A673 (cell line): Measurements from ENCODE around the gene PVALEF.

Experiments
- EZH2 ChIP-seq: fragments of 200-600 bp; sonication (generic); IDR thresholded peaks from 2 replicates; pipeline ENCODE4 v1.6.1; 2017; ENCODE audit warnings: borderline replicate concordance, low read depth, mild to moderate bottlenecking, mixed read lengths, antibody characterized with exemption, low read length; ENCODE audit not compliant: poor library complexity, severe bottlenecking
- TF ChIP-seq, protein P1 (sequence below): fragments of 300-800, 200-600 bp; sonication (generic); conservative IDR thresholded peaks from 2 replicates; pipeline ENCODE4 v1.5.1; 2017; ENCODE audit warnings: low read depth, mild to moderate bottlenecking, antibody characterized with exemption, low read length, moderate library complexity, mixed read lengths

DNA sequence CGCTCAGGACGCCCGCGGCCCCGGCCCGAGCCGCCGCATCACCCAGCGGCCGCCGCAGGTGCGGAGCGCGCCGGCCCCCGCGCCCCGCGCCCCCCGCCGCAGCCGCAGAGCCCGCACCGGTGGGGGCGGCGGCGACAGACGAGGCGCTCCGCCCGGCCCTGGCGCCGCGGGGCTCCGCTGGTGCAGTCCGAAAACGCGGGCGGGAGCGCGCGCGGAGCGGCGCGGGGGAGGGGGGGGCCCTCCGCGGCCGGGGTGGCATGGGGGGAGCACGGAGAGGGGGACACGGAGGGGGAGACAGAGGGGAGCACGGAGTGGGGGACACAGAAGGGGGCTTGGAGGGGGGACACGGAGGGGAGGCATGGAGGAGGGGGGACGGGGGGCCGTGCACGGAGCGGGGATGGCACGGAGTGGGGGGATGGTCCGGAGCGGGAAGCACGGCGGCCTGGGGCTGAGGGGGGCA is 756 bp downstream of the PVALEF start, which contains the start of gene AATK:
- TF ChIP-seq, protein P1, sequence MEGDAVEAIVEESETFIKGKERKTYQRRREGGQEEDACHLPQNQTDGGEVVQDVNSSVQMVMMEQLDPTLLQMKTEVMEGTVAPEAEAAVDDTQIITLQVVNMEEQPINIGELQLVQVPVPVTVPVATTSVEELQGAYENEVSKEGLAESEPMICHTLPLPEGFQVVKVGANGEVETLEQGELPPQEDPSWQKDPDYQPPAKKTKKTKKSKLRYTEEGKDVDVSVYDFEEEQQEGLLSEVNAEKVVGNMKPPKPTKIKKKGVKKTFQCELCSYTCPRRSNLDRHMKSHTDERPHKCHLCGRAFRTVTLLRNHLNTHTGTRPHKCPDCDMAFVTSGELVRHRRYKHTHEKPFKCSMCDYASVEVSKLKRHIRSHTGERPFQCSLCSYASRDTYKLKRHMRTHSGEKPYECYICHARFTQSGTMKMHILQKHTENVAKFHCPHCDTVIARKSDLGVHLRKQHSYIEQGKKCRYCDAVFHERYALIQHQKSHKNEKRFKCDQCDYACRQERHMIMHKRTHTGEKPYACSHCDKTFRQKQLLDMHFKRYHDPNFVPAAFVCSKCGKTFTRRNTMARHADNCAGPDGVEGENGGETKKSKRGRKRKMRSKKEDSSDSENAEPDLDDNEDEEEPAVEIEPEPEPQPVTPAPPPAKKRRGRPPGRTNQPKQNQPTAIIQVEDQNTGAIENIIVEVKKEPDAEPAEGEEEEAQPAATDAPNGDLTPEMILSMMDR: no peak
- TF ChIP-seq EZH2: no peak
